Gastrocnemius medialis (tissue), 4 donors: ENCODE measurements around the gene KCNJ15. TPM values are rescaled to one million over a fixed set of nuclear protein-coding genes. Genes with fewer than 3 reads are reported as not detected.

Source experiments
- ATAC-seq, 2 donors: fragments of 150-250 bp; one replicate each; pipeline ENCODE4 v1.9.1; 2016
- DNase-seq, 2 donors: peaks; one replicate each; pipeline ENCODE4 v3.0.0-alpha.2; 2019
- H3K27ac ChIP-seq, 4 donors: fragments of 200-600 bp; sonication (generic); 1 replicate in 1 of 4; 2 replicates in 3 of 4; pipeline ENCODE4 v1.5.1; 2016 to 2018; ENCODE audit warnings: mild to moderate bottlenecking in 2 of 4, moderate library complexity in 1 of 4
- H3K27me3 ChIP-seq, 3 donors: fragments of 200-600 bp; sonication (generic) in 2 of 3; 1 replicate in 1 of 3; 2 replicates in 2 of 3; pipeline versions ENCODE4 v1.5.1 to v1.6.0; 2016 to 2019; ENCODE audit warnings: mild to moderate bottlenecking in 1 of 3, moderate library complexity in 1 of 3
- H3K36me3 ChIP-seq, 2 donors: fragments of 200-600 bp; sonication (generic) in 1 of 2; one replicate each; pipeline ENCODE4 v1.5.1; 2017 to 2018
- H3K4me1 ChIP-seq, 2 donors: fragments of 200-600 bp; sonication (generic) in 1 of 2; one replicate each; pipeline ENCODE4 v1.5.1; 2016 to 2017; ENCODE audit warnings: mild to moderate bottlenecking in 2 of 2
- H3K4me3 ChIP-seq, 4 donors: fragments of 200-600 bp; sonication (generic) in 3 of 4; 1 replicate in 1 of 4; 2 replicates in 3 of 4; pipeline ENCODE4 v1.5.1; 2016 to 2019; ENCODE audit warnings: mild to moderate bottlenecking in 2 of 4
- H3K9me3 ChIP-seq, 3 donors: fragments of 200-600 bp; sonication (generic) in 2 of 3; 1 replicate in 1 of 3; 2 replicates in 2 of 3; pipeline ENCODE4 v1.5.1; 2016 to 2019
- POLR2A ChIP-seq, 2 donors: fragments of 450-650 bp; IDR thresholded peaks; one replicate each; pipeline ENCODE4 v1.6.1; 2017; ENCODE audit warnings: antibody characterized with exemption in 2 of 2, mild to moderate bottlenecking in 2 of 2, moderate library complexity in 2 of 2
- in situ Hi-C, 4 donors: fragments of 200-750 bp; cut with MboI; loops; one replicate each; pipeline versions ENCODE4 v1.15.0 to v1.8.0; 2017; ENCODE audit warnings: low sequenced_read_pairs in 4 of 4
- intact Hi-C: fragments of 100-400 bp; cut with DNase I; formaldehyde crosslinking; loops from one replicate; pipeline ENCODE4 v1.15.1; 2023; ENCODE audit warnings: low total_unique reads
- total RNA-seq, 4 donors: library from RNA; depleted of rRNA; stranded (reverse); fragments of >200 nt; gene quantifications; one replicate each; pipeline versions ENCODE4 v1.1.0 to v1.2.3, GENCODE V29; 2016
- TF ChIP-seq, protein P1 (sequence below), 5 experiments: fragments of 450-650 bp in 3 of 5; fragments of 200-600 bp in 2 of 5; sonication (generic) in 2 of 5; IDR thresholded peaks in 4 of 5; conservative IDR thresholded peaks in 1 of 5; 1 replicate in 4 of 5; 2 replicates in 1 of 5; pipeline ENCODE4 v1.5.1; 2016 to 2019; ENCODE audit warnings: antibody characterized with exemption in 5 of 5, mild to moderate bottlenecking in 3 of 5, moderate library complexity in 3 of 5

KCNJ15 gene
- total RNA-seq, 4 donors from 2014 or later: 0.24 to 1.5 (median 0.37) TPM

DNA sequence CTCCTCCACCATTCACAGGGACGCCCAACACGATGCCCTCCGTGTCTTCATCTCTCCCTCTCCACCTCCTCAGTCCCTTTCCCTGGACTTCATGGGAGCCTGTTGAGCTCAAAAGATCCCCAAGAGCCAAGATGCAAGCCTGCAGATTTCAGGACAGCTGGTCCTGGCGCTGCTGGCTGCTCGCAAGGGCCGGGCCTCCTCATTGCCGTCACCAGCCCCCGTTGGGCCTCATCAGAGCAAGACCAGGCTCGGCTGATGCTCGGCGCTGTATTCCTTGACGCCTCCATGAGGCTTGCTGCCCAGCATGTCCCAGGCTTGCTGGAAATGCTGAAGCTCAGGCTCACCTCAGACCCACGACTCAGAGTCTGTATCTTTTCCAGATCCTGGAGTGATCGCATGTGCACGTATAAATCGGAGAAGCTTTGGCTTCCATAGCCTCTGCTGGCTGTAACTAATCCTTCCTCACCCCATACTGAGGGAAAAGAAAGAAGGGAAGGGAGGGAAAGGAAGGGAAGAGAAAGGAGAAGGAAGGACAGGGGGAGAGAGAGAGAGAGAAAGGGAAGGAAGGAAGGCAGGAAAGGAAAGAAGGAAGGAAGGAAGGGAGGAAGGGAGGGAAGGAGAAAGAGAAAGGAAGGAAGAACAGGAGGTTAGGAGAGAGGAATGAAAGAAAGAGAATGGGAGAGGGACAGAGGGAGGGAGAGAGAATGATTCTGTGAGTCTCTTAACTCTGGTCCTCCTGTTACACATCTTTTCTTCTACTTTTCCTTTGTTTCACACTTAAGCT lies 94.6 kb downstream of the KCNJ15 start:
- intact Hi-C loops (loop anchor here (5.0 kb wide), 2 partner anchors 194 to 844 kb away; no protein-coding TSS in a partner anchor), in situ Hi-C loops (loop anchor here (5.0 to 25.0 kb wide), 6 partner anchors 137 to 664 kb away; no protein-coding TSS in a partner anchor)
- H3K4me1 ChIP-seq: no peaks in the 10 kb centered on the region
- peak overlapping the region in 1 of 4 donors; percentile 5 for H3K27ac ChIP-seq
- no peak for ATAC-seq
- TF ChIP-seq POLR2A (IDR thresholded peaks at IDR 0.05): no peak
- TF ChIP-seq, protein P1, sequence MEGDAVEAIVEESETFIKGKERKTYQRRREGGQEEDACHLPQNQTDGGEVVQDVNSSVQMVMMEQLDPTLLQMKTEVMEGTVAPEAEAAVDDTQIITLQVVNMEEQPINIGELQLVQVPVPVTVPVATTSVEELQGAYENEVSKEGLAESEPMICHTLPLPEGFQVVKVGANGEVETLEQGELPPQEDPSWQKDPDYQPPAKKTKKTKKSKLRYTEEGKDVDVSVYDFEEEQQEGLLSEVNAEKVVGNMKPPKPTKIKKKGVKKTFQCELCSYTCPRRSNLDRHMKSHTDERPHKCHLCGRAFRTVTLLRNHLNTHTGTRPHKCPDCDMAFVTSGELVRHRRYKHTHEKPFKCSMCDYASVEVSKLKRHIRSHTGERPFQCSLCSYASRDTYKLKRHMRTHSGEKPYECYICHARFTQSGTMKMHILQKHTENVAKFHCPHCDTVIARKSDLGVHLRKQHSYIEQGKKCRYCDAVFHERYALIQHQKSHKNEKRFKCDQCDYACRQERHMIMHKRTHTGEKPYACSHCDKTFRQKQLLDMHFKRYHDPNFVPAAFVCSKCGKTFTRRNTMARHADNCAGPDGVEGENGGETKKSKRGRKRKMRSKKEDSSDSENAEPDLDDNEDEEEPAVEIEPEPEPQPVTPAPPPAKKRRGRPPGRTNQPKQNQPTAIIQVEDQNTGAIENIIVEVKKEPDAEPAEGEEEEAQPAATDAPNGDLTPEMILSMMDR (IDR thresholded peaks at IDR 0.05 in 4 of 5, conservative IDR thresholded peaks at IDR 0.05 in 1 of 5): no peak
- H3K9me3 ChIP-seq: no peaks in the 10 kb centered on the region
- DNase-seq: no peak
- H3K36me3 ChIP-seq: no peaks in the 10 kb centered on the region
- H3K27me3 ChIP-seq: peaks cover 0 to 6% (median 0%) of the 10 kb centered on the region in 3 donors
- no peak overlapping the region for H3K4me3 ChIP-seq

DNA sequence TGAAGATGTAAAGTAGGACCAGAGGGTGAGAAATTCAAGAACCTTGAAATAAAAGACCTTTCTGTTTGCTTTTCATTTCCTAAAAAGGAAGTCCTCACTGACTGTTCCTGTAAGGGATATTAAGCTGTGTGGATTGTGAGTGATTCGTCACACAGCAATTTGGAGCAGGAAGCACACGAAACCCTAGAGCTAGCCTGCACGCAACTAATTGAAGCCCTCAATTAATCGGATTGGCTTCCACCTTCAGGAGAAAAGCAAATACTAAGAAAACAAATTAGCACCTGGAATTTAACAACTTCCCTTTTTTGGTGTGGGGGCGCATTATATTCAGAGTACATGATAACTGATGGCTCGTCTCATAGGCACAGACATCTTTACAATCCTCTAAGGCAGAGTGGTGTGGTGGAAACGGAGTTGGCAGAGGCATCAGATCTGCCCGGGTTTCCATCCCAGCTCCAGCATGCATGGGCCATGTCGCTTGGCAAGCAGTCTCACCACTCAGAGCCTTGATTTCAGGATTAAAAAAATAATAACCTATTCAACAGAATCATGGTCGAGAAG lies 95.2 kb downstream of the KCNJ15 start:
- Histone ChIP-seq H3K36me3 (no peaks in the 10 kb centered on the region), H3K4me1 (no peaks in the 10 kb centered on the region), H3K27ac (peak overlapping the region in 1 of 4 donors; percentile 5), H3K4me3 (no peak overlapping the region), H3K27me3 (peaks cover 0 to 6% (median 0%) of the 10 kb centered on the region in 3 donors), H3K9me3 (no peaks in the 10 kb centered on the region)
- ATAC-seq: no peak
- TF ChIP-seq, protein P1 (IDR thresholded peaks at IDR 0.05 in 4 of 5, conservative IDR thresholded peaks at IDR 0.05 in 1 of 5): no peak
- TF ChIP-seq POLR2A (IDR thresholded peaks at IDR 0.05): no peak
- intact Hi-C loops (loop anchor here (1.0 to 5.0 kb wide), 3 partner anchors 134 to 845 kb away; no protein-coding TSS in a partner anchor), in situ Hi-C loops (loop anchor here (5.0 to 25.0 kb wide), 6 partner anchors 137 to 665 kb away; no protein-coding TSS in a partner anchor)
- no peak for DNase-seq

DNA sequence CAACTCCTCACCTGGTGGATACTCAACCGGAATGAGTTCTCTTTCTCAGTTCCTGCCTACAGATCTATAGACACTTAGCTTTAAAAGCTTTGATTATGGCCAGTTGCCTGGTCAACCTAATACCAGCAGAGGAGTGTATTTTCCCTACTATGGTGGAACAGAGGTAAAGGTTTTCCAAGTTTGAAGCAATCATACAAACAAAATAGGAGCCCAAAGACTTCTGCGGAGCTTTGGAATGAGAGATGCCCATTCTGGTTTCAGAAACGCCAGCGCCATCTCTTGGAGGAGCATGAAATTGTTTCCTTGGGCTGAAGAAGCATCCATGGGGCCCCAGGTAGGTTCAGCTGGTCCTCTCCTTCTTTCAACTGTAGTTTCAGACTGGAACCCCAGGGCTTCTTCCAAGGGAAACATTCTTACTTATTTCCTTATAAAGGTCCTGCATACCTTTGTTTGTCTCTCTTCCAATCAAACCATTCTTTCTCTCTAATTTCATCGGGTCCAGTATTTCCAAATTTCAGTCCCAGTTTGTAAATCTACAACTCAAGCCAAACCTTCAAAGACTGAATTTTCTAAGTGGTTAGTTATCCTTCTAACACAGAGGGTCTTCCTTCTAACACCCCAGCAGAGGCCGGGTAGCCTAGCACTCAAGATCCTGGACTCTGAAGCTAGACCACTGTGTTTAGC lies 95.9 kb downstream of the KCNJ15 start:
- in situ Hi-C loops: loop anchor here (5.0 to 25.0 kb wide), 6 partner anchors 138 to 665 kb away; no protein-coding TSS in a partner anchor
- no peak for ATAC-seq

DNA sequence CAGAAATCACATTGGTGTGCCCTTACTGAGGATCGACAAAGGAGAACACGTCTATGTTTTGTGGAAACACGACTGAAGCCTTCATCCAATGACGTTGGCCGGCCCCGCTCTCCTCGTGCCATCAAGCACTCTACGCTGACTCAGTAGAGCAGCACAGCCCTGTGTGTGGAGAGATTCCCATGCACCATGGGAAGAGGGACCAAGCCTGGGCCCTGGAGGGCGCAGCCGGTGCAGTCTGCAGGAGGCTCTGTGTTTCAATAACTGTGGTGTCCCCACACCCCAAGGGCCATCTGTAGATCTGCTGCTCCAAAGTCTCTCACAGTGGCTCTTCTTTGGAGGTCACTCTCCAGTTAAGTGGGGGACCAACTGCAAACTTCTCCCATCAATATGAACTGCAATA lies 97.4 kb downstream of the KCNJ15 start:
- ATAC-seq: no peak
- in situ Hi-C loops: loop anchor here (5.0 to 25.0 kb wide), 6 partner anchors 139 to 667 kb away; no protein-coding TSS in a partner anchor

More for the DNA sequence above, 95.9 kb downstream of the KCNJ15 start:
- H3K27me3 ChIP-seq: peaks cover 0 to 6% (median 0%) of the 10 kb centered on the region in 3 donors
- no peaks in the 10 kb centered on the region for H3K9me3 ChIP-seq
- no peak overlapping the region for H3K27ac ChIP-seq
- no peak for DNase-seq
- H3K4me1 ChIP-seq: no peaks in the 10 kb centered on the region
- intact Hi-C loops: loop anchor here (1.0 to 5.0 kb wide), 3 partner anchors 134 to 845 kb away; no protein-coding TSS in a partner anchor
- TF ChIP-seq, protein P1 (IDR thresholded peaks at IDR 0.05 in 4 of 5, conservative IDR thresholded peaks at IDR 0.05 in 1 of 5): peak; percentile 22 to 59 (median 38)
- no peak for TF ChIP-seq POLR2A (IDR thresholded peaks at IDR 0.05)
- H3K36me3 ChIP-seq: no peaks in the 10 kb centered on the region
- H3K4me3 ChIP-seq: no peak overlapping the region

More for the DNA sequence above, 97.4 kb downstream of the KCNJ15 start:
- no peaks in the 10 kb centered on the region for H3K9me3 ChIP-seq
- TF ChIP-seq, protein P1 (IDR thresholded peaks at IDR 0.05 in 4 of 5, conservative IDR thresholded peaks at IDR 0.05 in 1 of 5): no peak
- TF ChIP-seq POLR2A (IDR thresholded peaks at IDR 0.05): no peak
- no peak overlapping the region for H3K4me3 ChIP-seq
- H3K4me1 ChIP-seq: no peaks in the 10 kb centered on the region
- no peak for DNase-seq
- H3K27me3 ChIP-seq: peaks cover 0 to 6% (median 0%) of the 10 kb centered on the region in 3 donors
- H3K36me3 ChIP-seq: no peaks in the 10 kb centered on the region
- intact Hi-C loops: loop anchor here (5.0 kb wide), 2 partner anchors 197 to 847 kb away; no protein-coding TSS in a partner anchor
- H3K27ac ChIP-seq: no peak overlapping the region
